PFSK-1 (cell line): Measurements from ENCODE around the gene RPS8.

Experiments
- POLR2AphosphoS5 ChIP-seq: IDR thresholded peaks from 2 replicates; pipeline ENCODE4 v1.6.1; 2012; ENCODE audit warnings: low read depth, mild to moderate bottlenecking, control low read depth, low read length, moderate library complexity
- REST ChIP-seq, 2 experiments: IDR thresholded peaks; 2 replicates each; pipeline versions ENCODE4 v1.6.1 to v1.8.0; 2011 to 2012; ENCODE audit warnings: low read depth in 2 of 2, low read length in 2 of 2, control low read depth in 1 of 2, inconsistent platforms in 1 of 2, mild to moderate bottlenecking in 1 of 2, moderate library complexity in 1 of 2; ENCODE audit not compliant: insufficient read depth in 1 of 2
- SIN3A ChIP-seq: IDR thresholded peaks from 2 replicates; pipeline ENCODE4 v1.6.1; 2012; ENCODE audit warnings: mild to moderate bottlenecking, low read length, moderate library complexity, borderline replicate concordance; ENCODE audit not compliant: insufficient read depth
- TAF1 ChIP-seq: IDR thresholded peaks from 2 replicates; pipeline ENCODE4 v1.6.1; 2012; ENCODE audit warnings: low read length, control low read depth, borderline replicate concordance; ENCODE audit not compliant: insufficient read depth

GRCh38 chr1:44786841-44787426 lies 11.6 kb downstream of the RPS8 start:
- no peak for TF ChIP-seq POLR2AphosphoS5
- no peak for TF ChIP-seq REST (IDR thresholded peaks at IDR 0.05; ENCODE audit: insufficient read depth in 1 of 2, low read depth in 2 of 2, low read length in 2 of 2)
- TF ChIP-seq TAF1 = no peak
- no peak for TF ChIP-seq SIN3A
